HCT116 (cell line): ENCODE data around the gene HCRT. TPM values are rescaled to one million over a fixed set of nuclear protein-coding genes. Genes with fewer than 3 reads are reported as not detected.

ENCODE experiments used
- ATAC-seq: fragments of 200-7000 bp; cut with Tn5 transposase; 2 replicates; pipeline ENCODE4 v1.9.1; 2020; ENCODE audit warnings: mild to moderate bottlenecking, moderate library complexity
- BruUV-seq: library from RNA; stranded (reverse); fragments of 400-500 nt; replicated peaks from 2 replicates; lab custom pipeline; 2021; lab: Mats Ljungman, UMichigan
- CTCF ChIA-PET: fragments of 300-600 bp; sonication (Branson Sonifier 250); formaldehyde crosslinking; loops from one replicate; lab custom pipeline; 2021; ENCODE audit warnings: antibody characterized with exemption; lab: Charles Lee
- POLR2A ChIA-PET: fragments of 300-600, 350-600 bp; sonication (Branson Sonifier 250); formaldehyde crosslinking; loops from one replicate; lab custom pipeline; 2021; ENCODE audit warnings: antibody characterized with exemption; lab: Charles Lee
- RAD21 ChIA-PET, 2 experiments: fragments of 300-600 bp; sonication (Branson Sonifier 250); formaldehyde crosslinking; loops; one replicate each; lab custom pipeline; 2023; ENCODE audit warnings: low total read pairs in 2 of 2; ENCODE audit not compliant: uncharacterized antibody in 2 of 2, unreplicated experiment in 2 of 2, low non-redundant PET in 1 of 2; lab: Charles Lee
- DNase-seq: peaks from one replicate; pipeline ENCODE4 v3.0.0-alpha.2; 2010; ENCODE audit warnings: low read depth, low spot score
- H2AFZ ChIP-seq: fragments of 200-600 bp; shearing (Covaris generic), sonication (generic); 2 replicates; pipeline ENCODE4 v1.6.1; 2017; ENCODE audit warnings: low read depth, mixed run types, mixed read lengths, antibody characterized with exemption, low read length; ENCODE audit not compliant: poor library complexity, severe bottlenecking
- H3K27ac ChIP-seq: 2 replicates; pipeline ENCODE4 v1.5.1; 2012; ENCODE audit warnings: low read depth, low read length
- H3K27me3 ChIP-seq: fragments of 200-600 bp; sonication (generic); 2 replicates; pipeline ENCODE4 v1.6.1; 2016; ENCODE audit warnings: mixed run types, low read length, mixed read lengths; ENCODE audit not compliant: insufficient read depth
- H3K36me3 ChIP-seq, 2 experiments: fragments of 200-500 bp in 1 of 2; fragments of 200-600 bp in 1 of 2; sonication (Bioruptor generic) in 1 of 2; sonication (generic) in 1 of 2; 2 replicates each; pipeline versions ENCODE4 v1.5.1 to v1.6.1; 2014 to 2016; ENCODE audit warnings: low read length in 2 of 2, inconsistent platforms in 1 of 2, mixed read lengths in 1 of 2, mixed run types in 1 of 2; ENCODE audit not compliant: insufficient read depth in 2 of 2, control insufficient read depth in 1 of 2
- H3K4me1 ChIP-seq, 2 experiments: fragments of 200-600 bp in 1 of 2; sonication (generic) in 1 of 2; 2 replicates each; pipeline versions ENCODE4 v1.5.1 to v1.6.1; 2012 to 2017; ENCODE audit warnings: low read length in 2 of 2, inconsistent platforms in 1 of 2, mild to moderate bottlenecking in 1 of 2, mixed read lengths in 1 of 2, mixed run types in 1 of 2, moderate library complexity in 1 of 2; ENCODE audit not compliant: insufficient read depth in 2 of 2, control insufficient read depth in 1 of 2
- H3K4me2 ChIP-seq: fragments of 200-600 bp; sonication (generic); 2 replicates; pipeline ENCODE4 v1.6.1; 2017; ENCODE audit warnings: mixed run types, low read length, mixed read lengths
- H3K4me3 ChIP-seq, 2 experiments: fragments of 200-600 bp in 1 of 2; sonication (generic) in 1 of 2; replicated peaks in 1 of 2; 2 replicates each; pipeline ENCODE4 v1.5.1; 2011 to 2016; ENCODE audit warnings: low read length in 2 of 2, control low read depth in 1 of 2, low read depth in 1 of 2, mild to moderate bottlenecking in 1 of 2, mixed read lengths in 1 of 2, mixed run types in 1 of 2
- H3K79me2 ChIP-seq: fragments of 200-600 bp; sonication (generic); 2 replicates; pipeline ENCODE4 v1.6.1; 2017; ENCODE audit warnings: mild to moderate bottlenecking, mixed run types, low read length, moderate library complexity, mixed read lengths; ENCODE audit not compliant: insufficient read depth
- H3K9ac ChIP-seq: fragments of 200-600 bp; sonication (generic); 2 replicates; pipeline ENCODE4 v1.6.1; 2016; ENCODE audit warnings: low read length, mixed read lengths
- H3K9me2 ChIP-seq: fragments of 200-600 bp; sonication (generic), shearing (Covaris generic); 2 replicates; pipeline ENCODE4 v1.6.1; 2017; ENCODE audit warnings: mixed run types, mild to moderate bottlenecking, moderate library complexity; ENCODE audit not compliant: insufficient read depth
- H3K9me3 ChIP-seq, 2 experiments: fragments of 200-500 bp in 1 of 2; fragments of 200-600 bp in 1 of 2; sonication (Bioruptor generic) in 1 of 2; sonication (generic) in 1 of 2; 2 replicates each; pipeline ENCODE4 v1.6.1; 2014 to 2017; ENCODE audit warnings: low read length in 2 of 2, mixed read lengths in 2 of 2, inconsistent platforms in 1 of 2, low read depth in 1 of 2, mild to moderate bottlenecking in 1 of 2, mixed run types in 1 of 2, moderate library complexity in 1 of 2; ENCODE audit not compliant: control insufficient read depth in 1 of 2, insufficient read depth in 1 of 2
- H4K20me1 ChIP-seq: fragments of 200-600 bp; sonication (generic), shearing (Covaris generic); 2 replicates; pipeline ENCODE4 v1.6.1; 2017; ENCODE audit warnings: mixed run types, mild to moderate bottlenecking, moderate library complexity; ENCODE audit not compliant: insufficient read depth
- CBX3 ChIP-seq: IDR thresholded peaks from 2 replicates; pipeline ENCODE4 v1.6.1; 2012; ENCODE audit warnings: low read depth
- CEBPB ChIP-seq: IDR thresholded peaks from 2 replicates; pipeline ENCODE4 v1.6.1; 2012; ENCODE audit warnings: low read depth
- EGR1 ChIP-seq: IDR thresholded peaks from 2 replicates; pipeline ENCODE4 v1.6.1; 2012; ENCODE audit warnings: low read depth
- ELF1 ChIP-seq: IDR thresholded peaks from 2 replicates; pipeline ENCODE4 v1.6.1; 2012; ENCODE audit warnings: low read depth, borderline replicate concordance
- EZH2 ChIP-seq: fragments of 200-600 bp; sonication (generic); IDR thresholded peaks from 2 replicates; pipeline ENCODE4 v1.6.1; 2017; ENCODE audit warnings: antibody characterized with exemption, mixed run types
- FOSL1 ChIP-seq: IDR thresholded peaks from 2 replicates; pipeline ENCODE4 v1.6.1; 2012; ENCODE audit warnings: low read depth
- JUND ChIP-seq: IDR thresholded peaks from 2 replicates; pipeline ENCODE4 v1.6.1; 2012
- MAX ChIP-seq: IDR thresholded peaks from 2 replicates; pipeline ENCODE4 v1.6.1; 2012
- POLR2A ChIP-seq: IDR thresholded peaks from 2 replicates; pipeline ENCODE4 v1.7.0; 2011; ENCODE audit warnings: borderline replicate concordance; ENCODE audit not compliant: insufficient read depth, insufficient read length; ENCODE audit errors: extremely low read depth
- POLR2AphosphoS5 ChIP-seq: IDR thresholded peaks from 2 replicates; pipeline ENCODE4 v1.6.1; 2011; ENCODE audit warnings: mild to moderate bottlenecking, low read depth, low read length, moderate library complexity
- RAD21 ChIP-seq: IDR thresholded peaks from 2 replicates; pipeline ENCODE4 v1.6.1; 2012; ENCODE audit warnings: low read depth, mild to moderate bottlenecking
- REST ChIP-seq: IDR thresholded peaks from 2 replicates; pipeline ENCODE4 v1.6.1; 2012; ENCODE audit warnings: low read depth
- SIN3A ChIP-seq: IDR thresholded peaks from 2 replicates; pipeline ENCODE4 v1.6.1; 2012; ENCODE audit warnings: low read depth
- SP1 ChIP-seq: IDR thresholded peaks from 2 replicates; pipeline ENCODE4 v1.6.1; 2012; ENCODE audit warnings: low read depth
- TCF7L2 ChIP-seq: IDR thresholded peaks from 2 replicates; pipeline ENCODE4 v1.7.0; 2011; ENCODE audit warnings: borderline replicate concordance, inconsistent platforms; ENCODE audit not compliant: insufficient read depth, insufficient read length; ENCODE audit errors: extremely low read depth
- YY1 ChIP-seq: IDR thresholded peaks from 2 replicates; pipeline ENCODE4 v1.6.1; 2011; ENCODE audit warnings: low read length, low read depth, moderate library complexity, mild to moderate bottlenecking; ENCODE audit not compliant: insufficient replicate concordance; ENCODE audit errors: extremely low read depth
- ZBTB33 ChIP-seq: IDR thresholded peaks from 2 replicates; pipeline ENCODE4 v1.6.1; 2011; ENCODE audit warnings: mild to moderate bottlenecking, low read length, moderate library complexity; ENCODE audit not compliant: insufficient replicate concordance; ENCODE audit errors: extremely low read depth
- ZFX ChIP-seq: fragments of 450-650 bp; IDR thresholded peaks from 2 replicates; pipeline ENCODE4 v1.6.1; 2017
- ZNF274 ChIP-seq: fragments of 200-500 bp; sonication (Bioruptor generic); IDR thresholded peaks from 2 replicates; pipeline ENCODE4 v1.6.1; 2014; ENCODE audit warnings: mild to moderate bottlenecking, low read depth, low read length, inconsistent platforms
- intact Hi-C: fragments of 100-400 bp; cut with micrococcal nuclease; formaldehyde crosslinking; loops from 2 replicates; pipeline ENCODE4 v1.10.0; 2022
- total RNA-seq: library from RNA; stranded (reverse); gene quantifications from one replicate; pipeline ENCODE4 v1.2.1, GENCODE V29; 2021; ENCODE audit not compliant: unreplicated experiment

HCRT gene
- total RNA-seq, 1 experiment from 2014 or later, result not detected

- TF ChIP-seq TCF7L2, result no peak
Measured at GRCh38 chr17:42160531-42160910, 24.7 kb downstream of the HCRT start (continued).

GRCh38 chr17:42159796-42160530, 25.3 kb downstream of the HCRT start:
- Histone ChIP-seq H2AFZ (no peak overlapping the region), H3K79me2 (no peaks in the 10 kb centered on the region), H3K9ac (no peak overlapping the region), H3K27me3 (no peaks in the 10 kb centered on the region), H3K9me3 (no peaks in the 10 kb centered on the region), H3K4me2 (no peak overlapping the region), H4K20me1 (no peaks in the 10 kb centered on the region), H3K27ac (no peak overlapping the region), H3K4me1 (peaks cover 0 to 6% of the 10 kb centered on the region in 2 experiments; a peak in 1 of 4 replicates), H3K36me3 (no peaks in the 10 kb centered on the region), H3K4me3 (no peak overlapping the region), H3K9me2 (no peaks in the 10 kb centered on the region)
- intact Hi-C loops, result no loop called here
- DNase-seq (no peak), ATAC-seq (no peak)
- no TSS peak for BruUV-seq
- CTCF ChIA-PET, result interaction anchor here (1.0 kb wide), 1 partner anchor 22 kb away, joined by 3 read pairs; no protein-coding TSS in a partner anchor
- RAD21 ChIA-PET, result no interaction called here
- TF ChIP-seq CEBPB (no peak), CBX3 (no peak), EZH2 (no peak), SIN3A (no peak), ZNF274 (no peak), FOSL1 (no peak), SP1 (no peak), ELF1 (no peak), POLR2AphosphoS5 (no peak), TCF7L2 (no peak), YY1 (no peak), POLR2A (no peak), RAD21 (no peak), ZFX (no peak), MAX (no peak), EGR1 (no peak), JUND (no peak), REST (no peak), ZBTB33 (no peak)
- POLR2A ChIA-PET, result no interaction called here
